GM23338 (cell line): Measurements from ENCODE around the gene CERT1. TPM values are rescaled to one million over a fixed set of nuclear protein-coding genes. Genes with fewer than 3 reads are reported as not detected.

Experiments used
- ATAC-seq: fragments of 200-7000 bp; cut with Tn5 transposase; 3 replicates; pipeline ENCODE4 v1.9.1; 2020
- DNase-seq: peaks from one replicate; pipeline ENCODE4 v3.0.0-alpha.2; 2015; ENCODE audit warnings: low spot score
- H2AFZ ChIP-seq: fragments of 200-600 bp; sonication (generic); 2 replicates; pipeline ENCODE4 v1.8.0; 2016; ENCODE audit warnings: antibody characterized with exemption, mild to moderate bottlenecking, moderate library complexity
- H3F3A ChIP-seq: fragments of 200-600 bp; sonication (generic); replicated peaks from 2 replicates; pipeline ENCODE4 v1.8.0; 2017; ENCODE audit warnings: antibody characterized with exemption, mixed run types, low read depth
- H3K27ac ChIP-seq: fragments of 200-600 bp; sonication (generic); 2 replicates; pipeline ENCODE4 v1.6.1; 2016; ENCODE audit warnings: low read depth
- H3K27me3 ChIP-seq: fragments of 200-600 bp; sonication (generic); 2 replicates; pipeline ENCODE4 v1.8.0; 2016; ENCODE audit warnings: mild to moderate bottlenecking, mixed run types, moderate library complexity; ENCODE audit not compliant: insufficient read depth
- H3K36me3 ChIP-seq: fragments of 200-600 bp; sonication (generic); 2 replicates; pipeline ENCODE4 v1.8.0; 2016; ENCODE audit warnings: mild to moderate bottlenecking; ENCODE audit not compliant: insufficient read depth
- H3K4me1 ChIP-seq: fragments of 200-600 bp; sonication (generic); 2 replicates; pipeline ENCODE4 v1.8.0; 2016; ENCODE audit warnings: mild to moderate bottlenecking, moderate library complexity; ENCODE audit not compliant: insufficient read depth
- H3K4me2 ChIP-seq: fragments of 200-600 bp; sonication (generic); 2 replicates; pipeline ENCODE4 v1.7.1; 2017; ENCODE audit warnings: mixed run types
- H3K4me3 ChIP-seq: fragments of 200-600 bp; sonication (generic); 2 replicates; pipeline ENCODE4 v1.6.1; 2016; ENCODE audit warnings: mixed run types
- H3K79me2 ChIP-seq: fragments of 200-600 bp; sonication (generic); replicated peaks from 2 replicates; pipeline ENCODE4 v1.8.0; 2017; ENCODE audit warnings: mild to moderate bottlenecking; ENCODE audit not compliant: insufficient read depth
- H3K9me2 ChIP-seq: fragments of 200-600 bp; sonication (generic); 2 replicates; pipeline ENCODE4 v1.8.0; 2017; ENCODE audit not compliant: insufficient read depth
- H4K20me1 ChIP-seq: fragments of 200-600 bp; sonication (generic); replicated peaks from 2 replicates; pipeline ENCODE4 v1.8.0; 2017; ENCODE audit warnings: mild to moderate bottlenecking; ENCODE audit not compliant: insufficient read depth
- H3K27ac Mint-ChIP-seq: 2 replicates; pipeline ENCODE4 v1.8.0; 2020; ENCODE audit warnings: inconsistent platforms, mild to moderate bottlenecking, moderate library complexity, mixed read lengths
- H3K27me3 Mint-ChIP-seq: 3 replicates; pipeline ENCODE4 v1.8.0; 2022; ENCODE audit warnings: low read depth, mild to moderate bottlenecking, moderate library complexity, mixed read lengths, inconsistent platforms; ENCODE audit not compliant: insufficient read depth, poor library complexity
- H3K36me3 Mint-ChIP-seq: 3 replicates; pipeline ENCODE4 v1.8.0; 2021; ENCODE audit warnings: low read depth, mild to moderate bottlenecking, inconsistent platforms, moderate library complexity, mixed read lengths
- H3K4me1 Mint-ChIP-seq: 3 replicates; pipeline ENCODE4 v1.8.0; 2020; ENCODE audit warnings: mild to moderate bottlenecking, inconsistent platforms, mixed read lengths
- H3K4me3 Mint-ChIP-seq: 3 replicates; pipeline ENCODE4 v1.8.0; 2021; ENCODE audit warnings: moderate library complexity, mild to moderate bottlenecking, inconsistent platforms, mixed read lengths
- H3K9me3 Mint-ChIP-seq: 3 replicates; pipeline ENCODE4 v1.8.0; 2020; ENCODE audit warnings: moderate library complexity, mild to moderate bottlenecking, inconsistent platforms, mixed read lengths
- CREB1 ChIP-seq: fragments of 250-450 bp; sonication (Bioruptor Pico); IDR thresholded peaks from 2 replicates; pipeline ENCODE4 v1.5.0; 2020; ENCODE audit warnings: low read depth, mild to moderate bottlenecking, moderate library complexity
- CTCF ChIP-seq, 2 experiments: fragments of 200-600 bp in 1 of 2; sonication (generic) in 1 of 2; conservative IDR thresholded peaks; 2 replicates each; pipeline versions ENCODE4 v1.5.1 to v1.6.1; 2016 to 2017; ENCODE audit warnings: antibody characterized with exemption in 2 of 2, low read depth in 2 of 2, mild to moderate bottlenecking in 2 of 2, moderate library complexity in 1 of 2
- EZH2 ChIP-seq: fragments of 200-600 bp; sonication (generic); IDR thresholded peaks from one replicate; pipeline ENCODE4 v1.8.0; 2017; ENCODE audit warnings: antibody characterized with exemption, mild to moderate bottlenecking, low read depth; ENCODE audit not compliant: unreplicated experiment
- EZH2phosphoT487 ChIP-seq: fragments of 200-600 bp; sonication (generic); IDR thresholded peaks from one replicate; pipeline ENCODE4 v1.8.1; 2018; ENCODE audit warnings: antibody characterized with exemption; ENCODE audit not compliant: unreplicated experiment
- NANOG ChIP-seq: IDR thresholded peaks from 2 replicates; pipeline ENCODE4 v1.6.1; 2016; ENCODE audit warnings: antibody characterized with exemption, borderline replicate concordance
- POLR2AphosphoS5 ChIP-seq: IDR thresholded peaks from 2 replicates; pipeline ENCODE4 v1.6.1; 2016; ENCODE audit warnings: antibody characterized with exemption, low read depth
- ZNF114 ChIP-seq: fragments of 250-450 bp; sonication (Bioruptor Pico); IDR thresholded peaks from 2 replicates; pipeline ENCODE4 v1.5.0; 2020; ENCODE audit warnings: mild to moderate bottlenecking, moderate library complexity
- polyA plus RNA-seq: library from polyadenylated mRNA; unstranded; fragments of >200 nt; fragmentation: Nextera tagmentation; extraction: Ambion mirVana; gene quantifications from 2 replicates; pipeline ENCODE4 v1.2.1, GENCODE V29; 2016
- total RNA-seq: library from RNA; depleted of rRNA; stranded (reverse); fragments of >200 nt; shearing (Covaris generic); gene quantifications from 2 replicates; pipeline ENCODE4 v1.2.3, GENCODE V29; 2014
- TF ChIP-seq, protein P1 (sequence below): IDR thresholded peaks from one replicate; pipeline ENCODE4 v1.6.1; 2018; ENCODE audit warnings: antibody characterized with exemption; ENCODE audit not compliant: unreplicated experiment
- TF ChIP-seq, protein P2 (sequence below): fragments of 250-450 bp; sonication (Bioruptor Pico); IDR thresholded peaks from 2 replicates; pipeline ENCODE4 v1.5.0; 2020; ENCODE audit warnings: mild to moderate bottlenecking, moderate library complexity

The CERT1 gene
- total and polyA plus RNA-seq, 2 experiments from 2014 or later: 36.5 to 40.7 TPM

GRCh38 chr5:75341934-75342333, 169.5 kb downstream of the CERT1 start:
- Histone ChIP-seq H3F3A (no peaks in the 10 kb centered on the region), H3K4me1 (no peaks in the 10 kb centered on the region), H3K27ac (no peak overlapping the region), H3K36me3 (peaks cover 42% of the 10 kb centered on the region), H3K4me3 (no peak overlapping the region), H3K27me3 (no peaks in the 10 kb centered on the region), H3K4me2 (no peak overlapping the region), H3K9me2 (no peaks in the 10 kb centered on the region), H3K79me2 (peaks cover 97% of the 10 kb centered on the region), H2AFZ (no peak overlapping the region), H4K20me1 (peaks cover 54% of the 10 kb centered on the region)
- DNase-seq (no peak), ATAC-seq (no peak)
- Mint-ChIP-seq H3K4me1 (peaks cover 21% of the 10 kb centered on the region), H3K27me3 (peaks cover 1% of the 10 kb centered on the region), H3K9me3 (no peaks in the 10 kb centered on the region), H3K4me3 (peak overlapping the region; percentile 7; the same call in 1 of the 3 replicates), H3K27ac (no peak overlapping the region), H3K36me3 (peaks cover 56% of the 10 kb centered on the region)
- TF ChIP-seq EZH2phosphoT487: no peak
- TF ChIP-seq POLR2AphosphoS5: no peak

- peak overlapping the region; percentile 75 for H3K4me2 ChIP-seq
- H3K4me1 ChIP-seq: peaks cover 1% of the 10 kb centered on the region; the same call in 1 of the 2 replicates
- H3K27me3 ChIP-seq: no peaks in the 10 kb centered on the region
- no peaks in the 10 kb centered on the region for H3K9me2 ChIP-seq
- no peaks in the 10 kb centered on the region for H3F3A ChIP-seq
- no peak for DNase-seq
- 0 out of 2 replicates have a peak overlapping the region, but pooled peaks have one; percentile 11 for H3K27ac ChIP-seq
- no peaks in the 10 kb centered on the region for H3K9me3 Mint-ChIP-seq
- H3K36me3 ChIP-seq: peaks cover 31% of the 10 kb centered on the region
- H2AFZ ChIP-seq: no peak overlapping the region
- ATAC-seq: no peak
- no peaks in the 10 kb centered on the region for H3K27me3 Mint-ChIP-seq
- no peak overlapping the region; the same call in 1 of the 2 replicates for H3K27ac Mint-ChIP-seq
- H3K4me3 Mint-ChIP-seq: peak overlapping the region; percentile 39
- H3K79me2 ChIP-seq: peaks cover 88% of the 10 kb centered on the region
- peaks cover 21% of the 10 kb centered on the region for H3K4me1 Mint-ChIP-seq
- peaks cover 48% of the 10 kb centered on the region for H4K20me1 ChIP-seq
- peak overlapping the region; percentile 38 for H3K4me3 ChIP-seq
- peaks cover 48% of the 10 kb centered on the region for H3K36me3 Mint-ChIP-seq
- TF ChIP-seq, protein P1, sequence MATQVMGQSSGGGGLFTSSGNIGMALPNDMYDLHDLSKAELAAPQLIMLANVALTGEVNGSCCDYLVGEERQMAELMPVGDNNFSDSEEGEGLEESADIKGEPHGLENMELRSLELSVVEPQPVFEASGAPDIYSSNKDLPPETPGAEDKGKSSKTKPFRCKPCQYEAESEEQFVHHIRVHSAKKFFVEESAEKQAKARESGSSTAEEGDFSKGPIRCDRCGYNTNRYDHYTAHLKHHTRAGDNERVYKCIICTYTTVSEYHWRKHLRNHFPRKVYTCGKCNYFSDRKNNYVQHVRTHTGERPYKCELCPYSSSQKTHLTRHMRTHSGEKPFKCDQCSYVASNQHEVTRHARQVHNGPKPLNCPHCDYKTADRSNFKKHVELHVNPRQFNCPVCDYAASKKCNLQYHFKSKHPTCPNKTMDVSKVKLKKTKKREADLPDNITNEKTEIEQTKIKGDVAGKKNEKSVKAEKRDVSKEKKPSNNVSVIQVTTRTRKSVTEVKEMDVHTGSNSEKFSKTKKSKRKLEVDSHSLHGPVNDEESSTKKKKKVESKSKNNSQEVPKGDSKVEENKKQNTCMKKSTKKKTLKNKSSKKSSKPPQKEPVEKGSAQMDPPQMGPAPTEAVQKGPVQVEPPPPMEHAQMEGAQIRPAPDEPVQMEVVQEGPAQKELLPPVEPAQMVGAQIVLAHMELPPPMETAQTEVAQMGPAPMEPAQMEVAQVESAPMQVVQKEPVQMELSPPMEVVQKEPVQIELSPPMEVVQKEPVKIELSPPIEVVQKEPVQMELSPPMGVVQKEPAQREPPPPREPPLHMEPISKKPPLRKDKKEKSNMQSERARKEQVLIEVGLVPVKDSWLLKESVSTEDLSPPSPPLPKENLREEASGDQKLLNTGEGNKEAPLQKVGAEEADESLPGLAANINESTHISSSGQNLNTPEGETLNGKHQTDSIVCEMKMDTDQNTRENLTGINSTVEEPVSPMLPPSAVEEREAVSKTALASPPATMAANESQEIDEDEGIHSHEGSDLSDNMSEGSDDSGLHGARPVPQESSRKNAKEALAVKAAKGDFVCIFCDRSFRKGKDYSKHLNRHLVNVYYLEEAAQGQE: no peak
- no peak for TF ChIP-seq ZNF114 (CRISPR knock-in tag)
- TF ChIP-seq NANOG: no peak
- TF ChIP-seq EZH2: no peak
- TF ChIP-seq CREB1 (CRISPR knock-in tag): no peak
- TF ChIP-seq, protein P2, sequence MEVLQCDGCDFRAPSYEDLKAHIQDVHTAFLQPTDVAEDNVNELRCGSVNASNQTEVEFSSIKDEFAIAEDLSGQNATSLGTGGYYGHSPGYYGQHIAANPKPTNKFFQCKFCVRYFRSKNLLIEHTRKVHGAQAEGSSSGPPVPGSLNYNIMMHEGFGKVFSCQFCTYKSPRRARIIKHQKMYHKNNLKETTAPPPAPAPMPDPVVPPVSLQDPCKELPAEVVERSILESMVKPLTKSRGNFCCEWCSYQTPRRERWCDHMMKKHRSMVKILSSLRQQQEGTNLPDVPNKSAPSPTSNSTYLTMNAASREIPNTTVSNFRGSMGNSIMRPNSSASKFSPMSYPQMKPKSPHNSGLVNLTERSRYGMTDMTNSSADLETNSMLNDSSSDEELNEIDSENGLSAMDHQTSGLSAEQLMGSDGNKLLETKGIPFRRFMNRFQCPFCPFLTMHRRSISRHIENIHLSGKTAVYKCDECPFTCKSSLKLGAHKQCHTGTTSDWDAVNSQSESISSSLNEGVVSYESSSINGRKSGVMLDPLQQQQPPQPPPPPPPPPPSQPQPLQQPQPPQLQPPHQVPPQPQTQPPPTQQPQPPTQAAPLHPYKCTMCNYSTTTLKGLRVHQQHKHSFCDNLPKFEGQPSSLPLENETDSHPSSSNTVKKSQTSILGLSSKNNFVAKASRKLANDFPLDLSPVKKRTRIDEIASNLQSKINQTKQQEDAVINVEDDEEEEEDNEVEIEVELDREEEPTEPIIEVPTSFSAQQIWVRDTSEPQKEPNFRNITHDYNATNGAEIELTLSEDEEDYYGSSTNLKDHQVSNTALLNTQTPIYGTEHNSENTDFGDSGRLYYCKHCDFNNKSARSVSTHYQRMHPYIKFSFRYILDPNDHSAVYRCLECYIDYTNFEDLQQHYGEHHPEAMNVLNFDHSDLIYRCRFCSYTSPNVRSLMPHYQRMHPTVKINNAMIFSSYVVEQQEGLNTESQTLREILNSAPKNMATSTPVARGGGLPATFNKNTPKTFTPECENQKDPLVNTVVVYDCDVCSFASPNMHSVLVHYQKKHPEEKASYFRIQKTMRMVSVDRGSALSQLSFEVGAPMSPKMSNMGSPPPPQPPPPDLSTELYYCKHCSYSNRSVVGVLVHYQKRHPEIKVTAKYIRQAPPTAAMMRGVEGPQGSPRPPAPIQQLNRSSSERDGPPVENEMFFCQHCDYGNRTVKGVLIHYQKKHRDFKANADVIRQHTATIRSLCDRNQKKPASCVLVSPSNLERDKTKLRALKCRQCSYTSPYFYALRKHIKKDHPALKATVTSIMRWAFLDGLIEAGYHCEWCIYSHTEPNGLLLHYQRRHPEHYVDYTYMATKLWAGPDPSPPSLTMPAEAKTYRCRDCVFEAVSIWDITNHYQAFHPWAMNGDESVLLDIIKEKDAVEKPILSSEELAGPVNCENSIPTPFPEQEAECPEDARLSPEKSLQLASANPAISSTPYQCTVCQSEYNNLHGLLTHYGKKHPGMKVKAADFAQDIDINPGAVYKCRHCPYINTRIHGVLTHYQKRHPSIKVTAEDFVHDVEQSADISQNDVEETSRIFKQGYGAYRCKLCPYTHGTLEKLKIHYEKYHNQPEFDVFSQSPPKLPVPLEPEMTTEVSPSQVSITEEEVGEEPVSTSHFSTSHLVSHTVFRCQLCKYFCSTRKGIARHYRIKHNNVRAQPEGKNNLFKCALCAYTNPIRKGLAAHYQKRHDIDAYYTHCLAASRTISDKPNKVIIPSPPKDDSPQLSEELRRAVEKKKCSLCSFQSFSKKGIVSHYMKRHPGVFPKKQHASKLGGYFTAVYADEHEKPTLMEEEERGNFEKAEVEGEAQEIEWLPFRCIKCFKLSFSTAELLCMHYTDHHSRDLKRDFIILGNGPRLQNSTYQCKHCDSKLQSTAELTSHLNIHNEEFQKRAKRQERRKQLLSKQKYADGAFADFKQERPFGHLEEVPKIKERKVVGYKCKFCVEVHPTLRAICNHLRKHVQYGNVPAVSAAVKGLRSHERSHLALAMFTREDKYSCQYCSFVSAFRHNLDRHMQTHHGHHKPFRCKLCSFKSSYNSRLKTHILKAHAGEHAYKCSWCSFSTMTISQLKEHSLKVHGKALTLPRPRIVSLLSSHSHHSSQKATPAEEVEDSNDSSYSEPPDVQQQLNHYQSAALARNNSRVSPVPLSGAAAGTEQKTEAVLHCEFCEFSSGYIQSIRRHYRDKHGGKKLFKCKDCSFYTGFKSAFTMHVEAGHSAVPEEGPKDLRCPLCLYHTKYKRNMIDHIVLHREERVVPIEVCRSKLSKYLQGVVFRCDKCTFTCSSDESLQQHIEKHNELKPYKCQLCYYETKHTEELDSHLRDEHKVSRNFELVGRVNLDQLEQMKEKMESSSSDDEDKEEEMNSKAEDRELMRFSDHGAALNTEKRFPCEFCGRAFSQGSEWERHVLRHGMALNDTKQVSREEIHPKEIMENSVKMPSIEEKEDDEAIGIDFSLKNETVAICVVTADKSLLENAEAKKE: no peak
- no peak for TF ChIP-seq CTCF (conservative IDR thresholded peaks at IDR 0.05; ENCODE audit: low read depth in 2 of 2)
Measured at GRCh38 chr5:75340714-75341478, 170.5 kb downstream of the CERT1 start.
